Measurements from ENCODE around the gene VCL.

GRCh38 chr10:74145133-74145532 is 147.2 kb downstream of the VCL start:
- no peak for TF ChIP-seq POLR2A (IDR thresholded peaks at IDR 0.05)
- TF ChIP-seq POLR2AphosphoS5 (IDR thresholded peaks at IDR 0.05): no peak
- TF ChIP-seq, protein P1, sequence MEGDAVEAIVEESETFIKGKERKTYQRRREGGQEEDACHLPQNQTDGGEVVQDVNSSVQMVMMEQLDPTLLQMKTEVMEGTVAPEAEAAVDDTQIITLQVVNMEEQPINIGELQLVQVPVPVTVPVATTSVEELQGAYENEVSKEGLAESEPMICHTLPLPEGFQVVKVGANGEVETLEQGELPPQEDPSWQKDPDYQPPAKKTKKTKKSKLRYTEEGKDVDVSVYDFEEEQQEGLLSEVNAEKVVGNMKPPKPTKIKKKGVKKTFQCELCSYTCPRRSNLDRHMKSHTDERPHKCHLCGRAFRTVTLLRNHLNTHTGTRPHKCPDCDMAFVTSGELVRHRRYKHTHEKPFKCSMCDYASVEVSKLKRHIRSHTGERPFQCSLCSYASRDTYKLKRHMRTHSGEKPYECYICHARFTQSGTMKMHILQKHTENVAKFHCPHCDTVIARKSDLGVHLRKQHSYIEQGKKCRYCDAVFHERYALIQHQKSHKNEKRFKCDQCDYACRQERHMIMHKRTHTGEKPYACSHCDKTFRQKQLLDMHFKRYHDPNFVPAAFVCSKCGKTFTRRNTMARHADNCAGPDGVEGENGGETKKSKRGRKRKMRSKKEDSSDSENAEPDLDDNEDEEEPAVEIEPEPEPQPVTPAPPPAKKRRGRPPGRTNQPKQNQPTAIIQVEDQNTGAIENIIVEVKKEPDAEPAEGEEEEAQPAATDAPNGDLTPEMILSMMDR (IDR thresholded peaks at IDR 0.05): no peak
- no peak for TF ChIP-seq EP300 (IDR thresholded peaks at IDR 0.05)

Data from upper lobe of left lung (tissue), 4 donors.